ENCODE measurements around the gene BYSL.

BYSL gene

DNA sequence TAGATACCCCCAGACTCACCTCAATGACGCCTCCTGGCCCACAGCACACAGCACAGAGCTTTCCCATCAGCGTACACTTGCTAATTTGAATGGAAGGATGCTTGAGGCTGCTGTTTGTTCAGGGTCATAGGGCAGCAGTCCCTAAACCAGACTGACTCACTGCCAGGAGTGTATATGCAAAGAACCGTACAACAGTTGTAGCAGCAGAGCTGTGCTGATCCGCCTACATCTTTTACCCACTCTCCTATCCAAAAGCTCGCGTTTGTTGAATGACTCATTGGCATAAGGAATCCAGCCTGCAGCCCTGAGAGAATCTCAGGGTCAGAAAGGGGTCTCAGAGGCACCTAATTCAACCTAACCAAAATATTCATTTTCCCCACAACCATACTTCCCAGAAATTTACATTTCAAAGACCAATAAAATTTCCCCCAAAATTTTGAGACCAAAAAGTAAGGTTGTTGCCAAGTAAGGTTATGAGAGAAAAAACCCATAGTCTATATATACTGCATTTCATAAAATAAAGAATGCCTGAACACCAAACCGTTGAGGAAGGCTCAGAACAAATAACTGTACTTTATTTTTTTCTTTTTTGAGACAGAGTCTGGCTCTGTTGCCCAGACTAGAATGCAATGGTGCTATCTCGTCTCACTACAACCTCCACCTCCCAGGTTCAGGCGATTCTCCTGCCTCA lies 55.6 kb downstream of the BYSL start:
- DNase-seq (ENCODE audit: low spot score) = peak; percentile 62

All from AG08396 (cell line).